Vagina (tissue), 2 donors: ENCODE measurements around the gene ASPDH. TPM values are rescaled to one million over a fixed set of nuclear protein-coding genes. Genes with fewer than 3 reads are reported as not detected.

ENCODE experiments used
- DNase-seq, 2 donors: peaks; one replicate each; pipeline ENCODE4 v3.0.0-alpha.2; 2017; ENCODE audit errors: extremely low spot score in 2 of 2
- H3K27ac ChIP-seq: fragments of 200-600 bp; sonication (generic); one replicate; pipeline ENCODE4 v1.5.1; 2019
- H3K27me3 ChIP-seq: fragments of 200-600 bp; sonication (generic); one replicate; pipeline ENCODE4 v1.5.1; 2019
- H3K36me3 ChIP-seq, 2 donors: fragments of 200-600 bp; sonication (generic); one replicate each; pipeline ENCODE4 v1.5.1; 2017 to 2019
- H3K4me1 ChIP-seq: fragments of 200-600 bp; sonication (generic); one replicate; pipeline ENCODE4 v1.5.1; 2019
- H3K4me3 ChIP-seq, 2 donors: fragments of 200-600 bp; sonication (generic); 1 replicate in 1 of 2; 2 replicates in 1 of 2; pipeline ENCODE4 v1.5.1; 2016 to 2019
- H3K9me3 ChIP-seq: fragments of 200-600 bp; sonication (generic); one replicate; pipeline ENCODE4 v1.5.1; 2019
- POLR2A ChIP-seq, 2 donors: fragments of 450-650 bp; IDR thresholded peaks; one replicate each; pipeline ENCODE4 v1.6.1; 2017; ENCODE audit warnings: antibody characterized with exemption in 2 of 2, mild to moderate bottlenecking in 2 of 2, moderate library complexity in 2 of 2
- POLR2AphosphoS5 ChIP-seq, 2 donors: sonication (generic); formaldehyde crosslinking; IDR thresholded peaks; one replicate each; pipeline ENCODE4 v1.9.0; 2017; ENCODE audit warnings: antibody characterized with exemption in 2 of 2, mild to moderate bottlenecking in 2 of 2, low read depth in 1 of 2; ENCODE audit not compliant: insufficient read depth in 1 of 2
- intact Hi-C: fragments of 100-400 bp; cut with DNase I; formaldehyde crosslinking; loops from one replicate; pipeline ENCODE4 v1.15.1; 2023
- total RNA-seq: library from RNA; depleted of rRNA; stranded (reverse); fragments of >200 nt; gene quantifications from one replicate; pipeline ENCODE4 v1.2.3, GENCODE V29; 2016
- TF ChIP-seq, protein P1 (sequence below), 3 experiments: fragments of 450-650 bp in 2 of 3; fragments of 200-600 bp in 1 of 3; sonication (generic) in 1 of 3; IDR thresholded peaks; one replicate each; pipeline ENCODE4 v1.5.1; 2017 to 2019; ENCODE audit warnings: antibody characterized with exemption in 3 of 3, mild to moderate bottlenecking in 2 of 3, moderate library complexity in 2 of 3

ASPDH gene
- total RNA-seq, 1 donor from 2014 or later: not detected

DNA sequence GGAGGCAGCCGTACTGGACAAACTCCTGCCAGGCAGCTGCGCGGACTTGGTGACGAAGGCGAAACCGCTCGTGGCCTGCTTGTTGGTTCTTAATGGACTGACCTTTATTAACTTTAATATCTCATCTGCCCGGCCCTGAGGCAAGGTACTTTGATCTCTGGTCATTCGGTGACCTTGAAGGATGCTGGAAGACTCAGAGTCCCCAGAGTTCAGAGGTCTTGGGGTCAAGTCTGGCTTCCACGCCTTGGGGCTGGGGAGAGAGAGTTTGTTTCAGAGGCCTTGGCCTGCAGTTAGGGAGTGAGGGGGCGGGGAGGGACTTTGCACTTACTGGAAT, 47.0 kb downstream of the ASPDH start:
- intact Hi-C loops: no loop called here
- Histone ChIP-seq H3K4me3 (no peak overlapping the region), H3K27ac (no peak overlapping the region), H3K36me3 (no peaks in the 10 kb centered on the region), H3K27me3 (no peaks in the 10 kb centered on the region), H3K9me3 (no peaks in the 10 kb centered on the region), H3K4me1 (no peaks in the 10 kb centered on the region)
- TF ChIP-seq POLR2AphosphoS5 (IDR thresholded peaks at IDR 0.05; ENCODE audit: insufficient read depth in 1 of 2, low read depth in 1 of 2): no peak
- TF ChIP-seq, protein P1, sequence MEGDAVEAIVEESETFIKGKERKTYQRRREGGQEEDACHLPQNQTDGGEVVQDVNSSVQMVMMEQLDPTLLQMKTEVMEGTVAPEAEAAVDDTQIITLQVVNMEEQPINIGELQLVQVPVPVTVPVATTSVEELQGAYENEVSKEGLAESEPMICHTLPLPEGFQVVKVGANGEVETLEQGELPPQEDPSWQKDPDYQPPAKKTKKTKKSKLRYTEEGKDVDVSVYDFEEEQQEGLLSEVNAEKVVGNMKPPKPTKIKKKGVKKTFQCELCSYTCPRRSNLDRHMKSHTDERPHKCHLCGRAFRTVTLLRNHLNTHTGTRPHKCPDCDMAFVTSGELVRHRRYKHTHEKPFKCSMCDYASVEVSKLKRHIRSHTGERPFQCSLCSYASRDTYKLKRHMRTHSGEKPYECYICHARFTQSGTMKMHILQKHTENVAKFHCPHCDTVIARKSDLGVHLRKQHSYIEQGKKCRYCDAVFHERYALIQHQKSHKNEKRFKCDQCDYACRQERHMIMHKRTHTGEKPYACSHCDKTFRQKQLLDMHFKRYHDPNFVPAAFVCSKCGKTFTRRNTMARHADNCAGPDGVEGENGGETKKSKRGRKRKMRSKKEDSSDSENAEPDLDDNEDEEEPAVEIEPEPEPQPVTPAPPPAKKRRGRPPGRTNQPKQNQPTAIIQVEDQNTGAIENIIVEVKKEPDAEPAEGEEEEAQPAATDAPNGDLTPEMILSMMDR (IDR thresholded peaks at IDR 0.05): no peak
- TF ChIP-seq POLR2A (IDR thresholded peaks at IDR 0.05): no peak
- DNase-seq: no peak

DNA sequence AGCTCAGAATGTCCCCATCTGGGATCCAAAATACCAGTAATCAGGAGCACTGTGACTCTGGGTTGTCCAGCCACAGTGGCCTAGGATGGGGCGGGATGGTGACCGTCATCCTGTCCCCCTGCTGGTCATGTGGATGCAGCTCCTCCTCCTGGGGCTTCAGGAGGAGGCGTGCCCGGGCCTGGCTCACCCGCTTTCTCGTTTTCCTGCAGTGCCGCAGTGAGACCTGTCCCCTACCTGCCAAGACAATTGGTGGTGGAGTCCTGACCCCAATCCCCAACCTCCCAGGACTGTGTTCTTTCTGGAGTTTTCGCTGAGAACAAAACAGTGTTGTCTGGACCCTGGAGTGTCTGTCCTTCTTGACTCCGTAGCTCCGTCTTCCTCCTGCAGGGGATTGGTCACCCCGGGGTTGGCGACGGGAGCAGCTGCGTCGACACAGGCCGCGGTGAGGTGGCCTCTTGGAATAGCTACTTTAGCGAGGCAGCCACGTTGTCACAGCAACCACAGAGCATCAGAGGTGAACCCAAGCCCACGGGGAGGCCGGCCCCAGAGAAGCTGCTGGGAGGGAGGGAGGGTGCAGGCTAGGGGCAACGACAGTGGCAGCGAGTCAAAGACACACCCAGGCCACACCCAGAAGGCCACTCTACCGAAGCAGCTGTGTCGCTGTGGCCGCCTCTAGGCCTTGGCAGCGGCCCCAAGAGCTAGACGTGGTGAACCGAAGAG, 47.6 kb downstream of the ASPDH start:
- intact Hi-C loops: no loop called here
- Histone ChIP-seq H3K9me3 (no peaks in the 10 kb centered on the region), H3K4me3 (no peak overlapping the region), H3K36me3 (no peaks in the 10 kb centered on the region), H3K27ac (no peak overlapping the region), H3K4me1 (no peaks in the 10 kb centered on the region), H3K27me3 (no peaks in the 10 kb centered on the region)
- no peak for DNase-seq
- TF ChIP-seq POLR2A (IDR thresholded peaks at IDR 0.05) (no peak), POLR2AphosphoS5 (IDR thresholded peaks at IDR 0.05; ENCODE audit: insufficient read depth in 1 of 2, low read depth in 1 of 2) (no peak)
- TF ChIP-seq, protein P1 (IDR thresholded peaks at IDR 0.05): no peak

DNA sequence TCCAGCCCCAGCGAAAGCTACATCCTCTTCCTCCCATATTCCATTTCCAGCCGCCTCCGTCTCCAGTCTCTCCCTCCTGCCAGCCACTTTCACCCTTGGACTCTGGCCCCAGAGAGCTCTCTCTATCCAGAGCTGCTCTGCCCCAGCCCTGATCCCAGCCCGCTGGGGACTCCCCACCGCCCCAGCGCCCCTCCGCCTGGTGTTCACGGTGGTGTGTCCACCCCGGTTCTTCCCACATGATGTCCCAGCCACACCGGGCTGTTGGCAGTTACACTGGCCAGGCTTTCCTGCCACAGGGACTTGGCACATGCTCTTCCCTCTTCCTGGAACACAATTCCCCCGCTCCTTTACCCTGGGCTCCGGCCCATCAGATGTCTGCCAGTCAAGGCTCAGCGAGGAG, 48.7 kb downstream of the ASPDH start:
- intact Hi-C loops: no loop called here
- DNase-seq: no peak
- TF ChIP-seq, protein P1 (IDR thresholded peaks at IDR 0.05): no peak
- no peak for TF ChIP-seq POLR2AphosphoS5 (IDR thresholded peaks at IDR 0.05; ENCODE audit: insufficient read depth in 1 of 2, low read depth in 1 of 2)
- TF ChIP-seq POLR2A (IDR thresholded peaks at IDR 0.05): no peak
- H3K27me3 ChIP-seq: no peaks in the 10 kb centered on the region
- no peaks in the 10 kb centered on the region for H3K9me3 ChIP-seq
- H3K27ac ChIP-seq: no peak overlapping the region
- no peak overlapping the region for H3K4me3 ChIP-seq
- no peaks in the 10 kb centered on the region for H3K36me3 ChIP-seq
- H3K4me1 ChIP-seq: no peaks in the 10 kb centered on the region

DNA sequence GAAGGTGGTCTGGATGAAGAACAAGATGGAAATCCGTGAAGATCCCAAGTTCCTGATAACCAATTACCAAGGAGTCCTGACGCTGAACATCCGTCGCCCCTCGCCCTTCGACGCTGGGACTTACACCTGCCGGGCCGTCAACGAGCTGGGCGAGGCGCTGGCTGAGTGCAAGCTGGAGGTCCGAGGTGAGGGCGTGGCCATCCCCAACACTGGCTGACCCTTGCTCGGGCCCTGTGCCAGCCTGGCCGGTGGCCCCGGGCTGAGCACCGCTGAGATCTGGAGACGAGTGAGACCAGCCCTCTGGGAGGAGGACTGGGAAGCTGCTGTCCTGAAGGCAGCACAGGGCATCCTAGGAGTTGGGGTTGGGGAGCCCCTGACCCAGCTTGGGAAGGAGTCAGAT, 49.4 kb downstream of the ASPDH start:
- intact Hi-C loops: no loop called here

DNA sequence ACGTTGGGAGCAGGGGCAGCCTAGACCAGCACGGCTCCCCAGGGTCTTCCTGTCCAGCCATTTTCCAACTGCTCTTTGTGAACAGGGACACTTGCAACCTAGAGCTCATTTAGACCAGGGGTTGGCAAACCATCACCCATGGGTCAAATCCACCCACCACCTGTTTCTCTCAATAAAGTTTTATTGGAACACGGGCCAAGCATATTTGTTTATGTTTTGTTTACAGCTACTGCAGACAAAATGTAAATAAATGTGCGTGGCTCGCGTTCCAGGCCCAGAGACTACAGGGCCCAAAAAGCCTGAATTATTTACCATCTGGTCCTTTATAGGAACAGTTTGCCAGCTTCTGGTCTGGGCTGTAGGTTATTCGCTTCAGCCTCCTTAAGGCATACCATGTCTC, 50.7 kb downstream of the ASPDH start:
- H3K4me1 ChIP-seq: no peaks in the 10 kb centered on the region
- no peaks in the 10 kb centered on the region for H3K27me3 ChIP-seq
- H3K36me3 ChIP-seq: no peaks in the 10 kb centered on the region
- H3K9me3 ChIP-seq: no peaks in the 10 kb centered on the region
- H3K4me3 ChIP-seq: no peak overlapping the region
- TF ChIP-seq, protein P1 (IDR thresholded peaks at IDR 0.05): no peak
- intact Hi-C loops: no loop called here
- DNase-seq: no peak
- no peak overlapping the region for H3K27ac ChIP-seq

More for the DNA sequence above, 49.4 kb downstream of the ASPDH start:
- DNase-seq: no peak
- H3K4me1 ChIP-seq: no peaks in the 10 kb centered on the region
- TF ChIP-seq, protein P1 (IDR thresholded peaks at IDR 0.05): no peak
- TF ChIP-seq POLR2AphosphoS5 (IDR thresholded peaks at IDR 0.05; ENCODE audit: insufficient read depth in 1 of 2, low read depth in 1 of 2) (no peak), POLR2A (IDR thresholded peaks at IDR 0.05) (no peak)
- H3K36me3 ChIP-seq: no peaks in the 10 kb centered on the region
- H3K27me3 ChIP-seq: no peaks in the 10 kb centered on the region
- no peaks in the 10 kb centered on the region for H3K9me3 ChIP-seq
- no peak overlapping the region for H3K27ac ChIP-seq
- no peak overlapping the region for H3K4me3 ChIP-seq
